GM12874 (cell line): ENCODE measurements around the gene CSF2.

Experiments
- TF ChIP-seq, protein P1 (sequence below): IDR thresholded peaks from 2 replicates; pipeline ENCODE4 v1.5.1; 2011; ENCODE audit warnings: low read depth, mild to moderate bottlenecking, control low read depth, low read length, moderate library complexity; ENCODE audit not compliant: insufficient read depth

CSF2 gene

DNA sequence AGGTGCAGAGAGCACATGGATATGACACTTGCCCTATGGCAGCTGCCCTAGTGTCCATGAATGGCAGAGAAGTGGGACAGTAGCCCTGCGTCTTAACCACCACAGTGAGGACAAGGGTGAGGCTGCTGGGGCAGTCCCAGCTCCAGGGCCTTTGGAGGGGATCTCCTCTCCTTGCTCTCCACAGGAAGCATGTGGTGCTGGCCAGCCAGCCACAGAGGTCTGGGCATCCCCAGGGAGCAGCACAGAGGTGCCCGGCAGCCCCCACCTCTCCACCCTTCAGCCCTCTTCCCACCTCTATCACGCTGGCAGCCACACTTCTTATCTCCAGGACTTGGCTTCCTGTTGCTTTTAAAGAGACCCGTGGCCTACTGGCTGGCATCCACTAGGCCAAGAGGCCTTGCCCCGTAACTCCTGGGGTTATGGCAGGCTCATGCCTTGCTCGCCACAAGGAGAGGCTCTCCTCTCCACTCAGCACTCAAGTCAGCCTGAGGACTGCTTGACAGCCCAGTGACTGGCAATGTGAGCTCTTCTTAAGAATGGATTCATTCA lies 21.9 kb downstream of the CSF2 start:
- TF ChIP-seq, protein P1, sequence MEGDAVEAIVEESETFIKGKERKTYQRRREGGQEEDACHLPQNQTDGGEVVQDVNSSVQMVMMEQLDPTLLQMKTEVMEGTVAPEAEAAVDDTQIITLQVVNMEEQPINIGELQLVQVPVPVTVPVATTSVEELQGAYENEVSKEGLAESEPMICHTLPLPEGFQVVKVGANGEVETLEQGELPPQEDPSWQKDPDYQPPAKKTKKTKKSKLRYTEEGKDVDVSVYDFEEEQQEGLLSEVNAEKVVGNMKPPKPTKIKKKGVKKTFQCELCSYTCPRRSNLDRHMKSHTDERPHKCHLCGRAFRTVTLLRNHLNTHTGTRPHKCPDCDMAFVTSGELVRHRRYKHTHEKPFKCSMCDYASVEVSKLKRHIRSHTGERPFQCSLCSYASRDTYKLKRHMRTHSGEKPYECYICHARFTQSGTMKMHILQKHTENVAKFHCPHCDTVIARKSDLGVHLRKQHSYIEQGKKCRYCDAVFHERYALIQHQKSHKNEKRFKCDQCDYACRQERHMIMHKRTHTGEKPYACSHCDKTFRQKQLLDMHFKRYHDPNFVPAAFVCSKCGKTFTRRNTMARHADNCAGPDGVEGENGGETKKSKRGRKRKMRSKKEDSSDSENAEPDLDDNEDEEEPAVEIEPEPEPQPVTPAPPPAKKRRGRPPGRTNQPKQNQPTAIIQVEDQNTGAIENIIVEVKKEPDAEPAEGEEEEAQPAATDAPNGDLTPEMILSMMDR: no peak

DNA sequence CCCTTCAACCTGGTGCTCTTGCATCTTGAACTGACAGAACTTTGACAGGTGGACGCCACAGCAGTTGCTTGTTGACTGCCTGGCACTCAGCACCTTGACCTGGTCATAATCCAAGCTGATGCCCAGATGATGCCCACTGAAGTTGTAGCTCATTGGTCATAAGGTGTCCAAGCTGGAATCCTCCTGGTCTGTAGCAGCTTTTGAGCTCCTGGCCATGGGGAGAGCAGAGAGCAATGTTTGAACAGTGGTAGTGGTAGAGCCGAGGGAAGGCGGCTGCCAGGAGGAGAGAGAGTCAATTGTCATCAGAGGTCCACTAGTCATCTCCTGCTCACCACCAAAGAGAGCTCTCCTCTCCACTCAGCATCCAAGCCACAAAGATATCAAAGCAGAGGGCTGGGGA lies 23.3 kb downstream of the CSF2 start:
- TF ChIP-seq, protein P1: no peak

DNA sequence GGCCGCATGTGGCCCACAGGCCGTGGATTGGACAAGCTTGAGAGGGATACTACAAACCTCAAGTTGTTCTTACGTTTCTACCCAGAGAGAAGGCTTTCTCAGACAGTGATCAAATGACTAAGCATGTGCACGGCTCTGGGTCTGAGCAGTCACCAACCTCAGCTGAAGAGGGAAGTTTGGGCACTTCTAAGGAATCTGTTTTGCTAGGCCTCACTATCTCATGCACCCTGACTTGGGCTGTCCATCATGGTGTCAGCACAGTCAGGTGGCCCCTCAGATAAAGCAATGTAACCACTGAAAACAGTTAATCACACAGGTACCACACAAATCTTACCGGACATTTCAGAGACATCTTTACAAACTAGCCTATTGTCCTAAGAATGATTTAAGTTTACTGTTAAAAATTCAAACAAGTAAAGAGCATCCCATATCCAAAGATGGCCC lies 24.6 kb downstream of the CSF2 start:
- TF ChIP-seq, protein P1: no peak

DNA sequence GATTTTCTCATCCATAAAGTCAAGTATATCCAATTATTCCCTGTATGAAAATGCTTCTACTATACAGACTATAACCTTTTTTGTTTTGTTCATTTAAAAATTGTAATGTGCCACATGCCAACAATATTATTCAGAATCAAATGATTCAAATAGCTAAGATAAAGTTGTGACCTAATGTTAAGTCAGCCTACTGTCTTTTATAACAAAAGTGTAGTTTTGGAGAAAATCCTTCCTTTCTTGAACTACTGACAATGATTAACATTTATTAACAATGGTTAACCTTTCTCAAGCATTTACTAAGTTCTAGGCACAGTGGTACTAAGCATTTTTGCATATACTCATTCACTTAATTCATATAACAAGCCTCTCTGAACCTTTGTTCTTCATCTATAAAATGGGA lies 25.0 kb downstream of the CSF2 start:
- TF ChIP-seq, protein P1: no peak

DNA sequence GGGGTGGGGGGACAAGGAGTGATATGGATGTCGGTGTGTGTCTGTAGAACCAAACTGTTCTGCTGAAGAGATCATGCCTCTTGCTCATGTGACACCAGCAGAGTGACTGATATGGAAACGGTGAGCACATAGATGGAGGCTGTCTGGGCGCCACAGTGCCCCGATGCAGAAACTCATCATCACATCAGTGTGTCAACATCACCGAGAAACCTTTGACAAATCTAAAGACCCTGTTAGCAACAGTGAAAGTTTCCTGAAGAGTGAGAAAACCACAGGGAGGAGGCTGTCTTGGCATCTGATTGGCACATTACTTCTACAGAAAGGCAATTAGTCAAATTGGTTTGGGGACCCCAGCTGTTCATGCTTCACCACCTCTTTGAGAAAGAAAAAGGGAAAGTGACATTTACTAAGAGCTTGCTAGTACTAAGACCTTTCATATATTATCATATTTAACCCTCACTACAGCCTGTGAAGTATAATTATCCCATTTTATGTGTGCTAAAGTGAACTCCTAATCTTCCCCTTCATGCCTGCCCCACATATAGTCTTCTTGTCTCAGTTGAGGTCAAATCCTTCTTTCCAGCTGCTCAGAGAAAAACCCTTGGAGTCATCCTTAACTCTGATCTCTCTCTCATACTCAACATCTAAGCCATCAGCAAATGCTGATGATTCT lies 25.6 kb downstream of the CSF2 start:
- TF ChIP-seq, protein P1: no peak

DNA sequence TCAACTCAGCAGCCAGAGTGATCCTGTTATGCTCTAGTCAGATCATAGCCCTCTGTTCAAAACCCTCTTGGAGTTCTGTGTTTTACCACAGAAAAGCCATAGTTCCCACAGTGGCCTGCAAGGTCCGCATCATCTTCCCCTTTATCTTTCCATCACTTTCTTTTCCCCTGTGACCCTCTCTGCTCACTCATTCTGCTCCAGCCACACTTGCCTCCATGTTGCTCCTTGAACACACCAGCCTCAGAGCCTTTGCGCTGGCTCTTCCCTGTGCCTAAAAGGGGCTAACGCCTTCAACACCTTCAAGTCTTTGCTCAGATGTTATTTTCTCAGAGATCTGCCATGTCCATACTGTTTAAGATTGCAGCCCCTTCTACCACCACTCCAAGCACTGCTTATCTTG lies 26.3 kb downstream of the CSF2 start:
- TF ChIP-seq, protein P1: no peak

DNA sequence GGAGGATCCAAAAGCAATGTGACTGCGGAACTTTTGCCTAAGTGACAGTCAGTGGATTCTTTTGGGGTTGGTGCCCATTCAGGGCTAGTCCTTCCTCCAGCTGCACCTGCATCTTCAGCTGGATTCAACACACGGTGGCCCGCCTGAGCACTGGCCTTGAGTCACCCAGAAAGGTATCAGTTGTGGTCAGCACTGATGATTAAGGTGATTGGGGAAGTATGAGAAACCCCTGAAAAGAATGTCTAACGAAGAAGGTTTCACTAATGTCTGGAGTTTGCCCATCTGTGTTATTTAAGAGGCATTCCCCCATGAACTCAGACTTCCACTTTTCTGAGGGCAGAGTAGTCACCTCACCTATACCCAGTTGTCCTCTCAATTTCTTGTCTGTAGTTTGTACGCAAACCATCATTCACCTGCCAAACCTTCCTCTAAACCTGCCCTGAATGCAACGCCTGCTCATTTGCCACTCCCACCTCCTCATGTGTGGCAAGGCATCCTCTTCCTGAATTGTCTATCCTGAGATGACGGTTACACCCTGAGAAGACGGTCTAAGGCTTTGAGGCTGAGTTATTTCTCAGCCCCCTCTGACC lies 27.2 kb downstream of the CSF2 start:
- TF ChIP-seq, protein P1: no peak
